HG02588 (cell line): ENCODE data around the gene SH3BGRL2.
"Not testable (repeated sequence)": the region's sequence is repeated elsewhere in the genome, so short reads cannot be mapped to it uniquely, and the experiment has no call there.

ENCODE experiments used
- ATAC-seq: cut with Tn5 transposase; IDR thresholded peaks from one replicate; pipeline ENCODE4 v1.9.1; 2021; ENCODE audit warnings: mild to moderate bottlenecking, moderate library complexity; ENCODE audit not compliant: unreplicated experiment

Gene SH3BGRL2

DNA sequence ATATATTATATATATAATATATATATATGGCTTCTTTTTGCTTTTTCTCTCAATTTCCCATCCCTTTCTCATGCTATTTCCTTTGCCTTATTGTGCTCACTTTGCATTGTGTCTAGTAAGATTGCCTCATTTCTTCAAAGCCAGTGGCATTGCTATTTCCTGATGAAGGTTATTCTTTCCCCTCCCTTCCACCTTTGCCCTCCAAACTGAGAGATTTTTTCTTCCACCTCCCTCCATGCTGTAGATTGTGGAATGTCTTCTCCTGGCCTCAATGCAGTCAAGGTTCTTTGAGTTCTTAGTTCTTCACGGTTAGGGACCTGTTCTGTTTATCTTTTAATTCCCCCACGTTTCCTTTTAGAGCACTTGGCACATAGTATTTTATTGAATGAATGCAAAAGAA is 17.2 kb downstream of the SH3BGRL2 start:
- no peak for ATAC-seq

DNA sequence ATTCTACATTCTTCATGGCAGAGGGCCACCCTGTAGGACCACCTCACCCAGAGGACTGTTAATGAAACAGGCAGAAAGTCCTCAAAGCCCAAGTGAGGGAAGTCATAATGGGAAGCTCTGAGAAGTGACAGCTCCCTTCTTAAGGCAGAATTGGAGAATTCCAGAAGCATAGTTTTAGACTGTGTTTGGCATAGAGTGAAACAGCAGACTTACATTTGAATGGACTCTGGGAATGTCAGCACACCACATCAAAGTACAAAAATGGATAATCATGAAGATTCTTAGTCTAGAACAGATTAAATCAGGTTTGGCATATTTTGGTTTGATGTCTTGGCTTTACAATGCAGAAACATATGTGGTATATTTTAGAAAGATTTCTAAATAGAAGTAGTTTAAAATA is 17.9 kb downstream of the SH3BGRL2 start:
- ATAC-seq = no peak

DNA sequence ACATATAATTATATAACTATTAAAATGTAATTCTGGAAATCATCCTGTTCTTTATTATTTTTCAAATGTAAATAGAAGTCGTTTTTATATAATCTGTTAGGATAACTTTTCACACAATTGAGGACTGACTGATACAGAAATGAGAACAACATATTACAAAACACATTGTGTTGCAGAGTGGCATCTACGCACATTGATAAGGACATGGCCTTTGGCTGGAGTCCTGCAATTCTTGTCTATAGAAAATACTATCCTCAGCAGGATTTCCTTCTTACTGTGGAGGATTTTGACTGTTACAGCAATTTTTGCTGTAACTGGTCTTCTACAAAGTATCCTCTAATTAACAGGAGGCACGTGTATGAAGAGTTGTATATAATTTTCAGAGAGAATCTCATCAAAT is 19.8 kb downstream of the SH3BGRL2 start:
- no peak for ATAC-seq

GRCh38 chr6:79656134-79656533 is 25.0 kb downstream of the SH3BGRL2 start:
- ATAC-seq = no peak

DNA sequence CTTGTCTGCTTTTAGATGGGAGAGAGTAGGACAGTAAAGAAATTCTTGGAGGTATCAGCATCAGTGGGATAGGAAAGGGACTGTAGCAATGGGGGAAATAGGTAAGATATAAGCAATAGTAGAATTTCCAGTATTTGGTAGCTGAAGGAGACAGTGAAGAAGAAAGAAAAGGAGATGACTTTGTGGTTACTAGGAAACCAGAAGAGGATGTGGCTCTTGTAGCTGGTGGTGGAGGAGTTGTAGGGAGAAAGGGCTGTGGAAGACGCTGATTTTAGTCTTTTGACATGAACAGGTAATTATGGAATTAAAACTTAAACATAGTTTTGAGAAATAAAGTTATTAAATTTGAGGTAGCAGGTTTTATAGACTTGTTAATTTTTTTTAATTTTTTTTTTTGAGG is 26.1 kb downstream of the SH3BGRL2 start:
- ATAC-seq = no peak

- ATAC-seq = not testable (repeated sequence)
Observed at GRCh38 chr6:79663655-79664054, 32.5 kb downstream of the SH3BGRL2 start.

GRCh38 chr6:79665725-79666551 is 34.8 kb downstream of the SH3BGRL2 start:
- ATAC-seq = no peak

DNA sequence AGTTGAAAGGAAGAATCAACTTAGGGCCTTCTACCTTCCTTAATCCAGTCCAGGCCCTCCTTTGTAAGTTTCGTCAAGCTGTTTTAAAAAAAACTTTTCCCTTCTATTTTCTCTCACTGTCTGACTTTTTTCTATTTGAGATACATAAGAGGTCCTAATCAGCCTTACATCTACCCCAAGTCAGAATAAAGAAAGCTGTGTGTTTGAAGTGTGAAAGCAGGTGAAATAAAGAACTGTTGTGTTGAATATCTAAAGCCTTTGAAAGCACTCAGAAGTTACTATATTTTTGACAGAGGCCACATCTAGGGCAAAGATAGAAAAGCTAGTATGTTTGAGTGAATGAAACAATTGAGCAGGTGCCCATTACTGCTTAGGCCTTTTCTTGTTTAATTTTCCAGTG is 35.5 kb downstream of the SH3BGRL2 start:
- no peak for ATAC-seq

DNA sequence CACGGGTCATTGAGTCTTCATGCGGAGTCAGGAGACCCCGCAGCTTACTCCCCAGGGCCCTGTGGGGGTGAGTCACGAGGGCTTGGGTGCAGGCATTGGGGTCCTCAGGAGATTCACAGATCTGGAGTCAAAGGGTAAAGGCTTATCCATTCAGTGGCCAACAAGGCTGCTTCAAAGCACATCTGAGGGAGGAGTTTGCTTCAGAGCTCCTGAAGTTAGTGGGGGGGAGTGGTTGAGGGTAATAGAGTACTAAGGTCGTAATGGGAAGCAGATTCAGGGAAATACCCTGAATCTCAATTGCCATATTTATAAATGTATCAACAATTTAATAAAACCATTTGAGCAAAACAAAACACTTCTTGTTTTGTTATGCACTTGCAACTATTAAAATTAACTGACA is 37.3 kb downstream of the SH3BGRL2 start:
- no peak for ATAC-seq

- no peak for ATAC-seq
Observed at GRCh38 chr6:79669766-79670165, 38.6 kb downstream of the SH3BGRL2 start.

DNA sequence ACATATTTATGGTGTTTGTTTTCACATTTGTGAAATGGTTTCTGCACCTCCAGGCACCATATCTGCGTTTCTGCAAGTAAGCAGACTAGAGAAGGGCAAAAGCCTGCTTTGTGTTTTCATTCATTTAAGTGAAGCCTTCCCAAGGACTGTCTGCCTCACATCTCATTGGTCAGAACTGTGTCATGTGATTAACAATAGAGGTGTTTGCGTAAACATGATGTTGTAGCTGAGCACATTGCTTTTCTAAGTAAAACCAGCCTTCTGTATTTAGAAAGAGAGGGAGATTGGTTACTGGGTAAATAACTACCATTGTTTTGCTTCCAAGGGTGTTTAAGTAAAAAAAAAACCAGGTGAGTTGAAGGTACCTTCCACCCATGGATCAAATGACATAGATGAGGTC is 39.7 kb downstream of the SH3BGRL2 start:
- ATAC-seq = no peak

GRCh38 chr6:79671600-79672266 is 40.6 kb downstream of the SH3BGRL2 start:
- no peak for ATAC-seq

DNA sequence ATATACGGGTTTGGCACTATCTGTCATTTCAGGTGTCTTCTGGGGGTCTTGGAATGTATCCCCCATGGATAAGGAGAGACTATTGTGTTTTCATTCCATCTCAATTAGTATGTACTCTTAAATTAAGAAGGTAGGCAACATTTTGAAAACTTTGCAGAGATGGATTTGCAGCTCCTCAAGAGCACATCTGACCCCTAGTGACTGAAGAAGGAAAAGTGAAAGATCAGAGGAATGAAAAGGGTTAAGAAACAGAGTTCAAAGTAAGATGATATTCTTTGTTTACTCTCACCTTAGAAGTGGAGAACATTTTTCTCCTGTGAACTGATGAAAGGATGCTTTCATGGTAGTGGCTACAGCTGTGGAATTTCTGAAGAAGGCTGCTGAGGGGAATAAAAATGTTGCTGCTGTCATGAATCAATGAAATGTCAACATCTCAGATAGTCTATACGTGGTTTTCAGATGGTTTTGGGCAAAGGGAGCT is 41.5 kb downstream of the SH3BGRL2 start:
- ATAC-seq = no peak

- ATAC-seq = no peak
Observed at GRCh38 chr6:79673947-79674346, 42.8 kb downstream of the SH3BGRL2 start.

DNA sequence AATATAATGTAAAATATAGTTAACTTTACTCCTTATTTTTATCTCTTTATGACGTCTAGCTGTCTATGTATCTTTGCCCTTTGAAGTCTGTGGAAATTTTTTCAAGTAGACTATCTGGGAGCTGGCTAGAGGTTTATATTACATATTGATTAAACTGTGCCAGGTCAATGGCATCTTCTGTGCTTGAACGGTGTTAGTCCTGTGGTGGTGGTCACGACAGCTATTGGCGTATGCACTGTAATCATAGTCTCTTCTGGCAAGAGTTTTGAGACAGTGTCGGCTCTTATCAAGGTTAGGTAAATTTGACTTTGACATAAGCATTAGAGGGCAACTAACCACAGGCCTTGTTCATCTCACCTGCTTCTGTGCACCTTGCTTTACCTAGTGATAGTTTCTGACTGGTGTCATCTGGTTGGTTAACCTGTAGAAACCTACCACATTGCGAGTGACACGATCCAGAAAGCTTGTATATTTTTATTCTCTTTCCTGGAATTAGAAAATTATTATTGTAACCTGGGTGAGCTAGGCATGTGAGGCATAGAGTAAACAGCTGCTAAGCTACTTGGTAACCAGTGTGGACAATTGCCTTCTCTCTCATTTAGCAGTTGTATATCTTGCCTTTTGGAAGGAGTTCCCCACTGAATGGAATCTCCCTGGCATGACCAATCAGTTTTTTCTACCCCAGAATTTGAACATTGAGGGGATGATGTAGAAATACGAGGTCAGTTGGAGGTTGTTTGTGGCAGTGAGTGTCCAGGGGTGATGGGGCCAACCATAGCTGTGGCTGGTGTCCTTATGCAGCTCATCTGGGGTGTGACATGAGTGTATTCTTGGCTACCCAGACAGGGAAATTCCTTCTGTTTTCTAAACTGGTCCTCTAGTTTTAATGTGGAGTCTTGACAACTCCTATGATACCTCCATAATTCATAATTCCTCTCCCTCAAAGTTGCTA is 45.9 kb downstream of the SH3BGRL2 start:
- no peak for ATAC-seq

- ATAC-seq = not testable (repeated sequence)
Observed at GRCh38 chr6:79682682-79683081, 51.6 kb downstream of the SH3BGRL2 start.

- ATAC-seq = no peak
Observed at GRCh38 chr6:79684876-79685275, 53.7 kb downstream of the SH3BGRL2 start.

DNA sequence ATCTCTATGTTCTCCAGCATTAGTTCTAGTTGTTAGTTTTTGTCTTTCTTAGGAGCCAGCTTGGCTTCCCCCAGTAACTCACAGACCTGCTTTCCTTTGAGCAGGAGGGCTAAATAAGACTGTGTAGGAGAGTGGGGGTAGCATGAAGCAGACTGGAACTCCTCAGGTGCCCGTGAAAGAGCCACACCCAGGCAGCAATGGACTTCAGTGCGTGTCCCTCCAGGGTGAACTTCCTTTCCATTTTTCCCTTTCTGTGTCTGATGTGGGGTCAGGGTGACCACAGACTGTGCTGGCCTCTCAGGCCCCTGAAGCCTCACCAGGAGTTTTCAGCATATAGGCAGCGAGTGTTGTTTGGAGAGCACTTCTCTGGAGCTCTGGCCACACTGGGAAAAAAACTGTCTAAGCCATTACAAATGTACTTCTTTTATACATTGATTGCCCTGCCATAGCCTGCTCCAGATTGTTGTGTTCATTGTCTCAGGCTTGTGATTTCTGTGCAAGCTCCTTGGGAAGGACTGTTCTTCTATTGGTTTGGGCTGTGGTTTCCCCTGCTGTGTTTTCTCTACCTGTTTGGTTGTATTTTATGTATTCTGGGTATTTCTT is 55.7 kb downstream of the SH3BGRL2 start:
- ATAC-seq = no peak

- no peak for ATAC-seq
Observed at GRCh38 chr6:79687759-79688158, 56.6 kb downstream of the SH3BGRL2 start.

GRCh38 chr6:79694156-79694555 is 63.0 kb downstream of the SH3BGRL2 start:
- no peak for ATAC-seq
